DOHH2 (cell line): ENCODE results near the gene OR5K1.

Experiments
- H3F3A ChIP-seq: fragments of 200-600 bp; sonication (generic), shearing (Covaris generic); 2 replicates; pipeline ENCODE4 v1.6.0; 2016; ENCODE audit warnings: antibody characterized with exemption, mild to moderate bottlenecking; ENCODE audit not compliant: control insufficient read depth, insufficient read depth
- H3K27ac ChIP-seq: fragments of 200-600 bp; sonication (generic); 2 replicates; pipeline ENCODE4 v1.5.1; 2014; ENCODE audit warnings: low read depth, mild to moderate bottlenecking, low read length, moderate library complexity
- H3K27me3 ChIP-seq: fragments of 200-600 bp; sonication (generic); 2 replicates; pipeline ENCODE4 v1.6.1; 2014; ENCODE audit warnings: mild to moderate bottlenecking, low read length, mixed read lengths; ENCODE audit not compliant: control insufficient read depth
- H3K36me3 ChIP-seq: fragments of 200-600 bp; sonication (generic); 2 replicates; pipeline ENCODE4 v1.6.1; 2014; ENCODE audit warnings: mild to moderate bottlenecking, low read length, moderate library complexity, mixed read lengths; ENCODE audit not compliant: control insufficient read depth
- H3K4me1 ChIP-seq: fragments of 200-600 bp; sonication (generic); 2 replicates; pipeline ENCODE4 v1.6.1; 2014; ENCODE audit warnings: mild to moderate bottlenecking, low read length, mixed read lengths; ENCODE audit not compliant: control insufficient read depth
- H3K4me2 ChIP-seq: fragments of 200-600 bp; sonication (generic); 2 replicates; pipeline ENCODE4 v1.6.0; 2014; ENCODE audit warnings: mild to moderate bottlenecking, low read length, moderate library complexity
- H3K4me3 ChIP-seq: fragments of 200-600 bp; sonication (generic); 2 replicates; pipeline ENCODE4 v1.5.1; 2014; ENCODE audit warnings: mild to moderate bottlenecking, low read length, mixed read lengths
- H3K79me2 ChIP-seq: fragments of 200-600 bp; sonication (generic); 2 replicates; pipeline ENCODE4 v1.6.1; 2014; ENCODE audit warnings: mild to moderate bottlenecking, low read length, mixed read lengths; ENCODE audit not compliant: control insufficient read depth
- H3K9me2 ChIP-seq: fragments of 200-600 bp; sonication (generic); replicated peaks from 2 replicates; pipeline ENCODE4 v1.6.1; 2014; ENCODE audit warnings: mild to moderate bottlenecking, low read length, mixed read lengths; ENCODE audit not compliant: control insufficient read depth
- H3K9me3 ChIP-seq: fragments of 200-600 bp; sonication (generic); 2 replicates; pipeline ENCODE4 v1.6.1; 2014; ENCODE audit warnings: antibody characterized with exemption, low read length, mixed read lengths; ENCODE audit not compliant: control insufficient read depth, insufficient read depth
- H4K20me1 ChIP-seq: fragments of 200-600 bp; sonication (generic); 2 replicates; pipeline ENCODE4 v1.6.0; 2014; ENCODE audit warnings: low read depth, mild to moderate bottlenecking, antibody characterized with exemption, low read length, moderate library complexity; ENCODE audit not compliant: control insufficient read depth, insufficient read depth
- CTCF ChIP-seq: fragments of 200-600 bp; sonication (generic); IDR thresholded peaks from one replicate; pipeline ENCODE4 v1.5.1; 2014; ENCODE audit warnings: antibody characterized with exemption, mild to moderate bottlenecking, low read depth, low read length; ENCODE audit not compliant: poor library complexity, severe bottlenecking
- EZH2phosphoT487 ChIP-seq: fragments of 200-600 bp; sonication (generic); IDR thresholded peaks from 2 replicates; pipeline ENCODE4 v1.6.1; 2017; ENCODE audit warnings: borderline replicate concordance, mild to moderate bottlenecking, antibody characterized with exemption, low read length, moderate library complexity, mixed read lengths

The OR5K1 gene

GRCh38 chr3:98519351-98519750 lies 56.4 kb downstream of the OR5K1 start:
- no peak overlapping the region for H3K4me3 ChIP-seq

GRCh38 chr3:98521897-98522543 lies 59.0 kb downstream of the OR5K1 start:
- no peaks in the 10 kb centered on the region; the same call in 1 of the 2 replicates for H3K9me2 ChIP-seq
- peaks cover 35% of the 10 kb centered on the region for H3K4me1 ChIP-seq
- H4K20me1 ChIP-seq, result peaks cover 4% of the 10 kb centered on the region; the same call in 1 of the 2 replicates
- peak overlapping the region; percentile 88 for H3K4me2 ChIP-seq
- peaks cover 45% of the 10 kb centered on the region for H3K79me2 ChIP-seq
- H3K36me3 ChIP-seq, result peaks cover 54% of the 10 kb centered on the region
- H3K4me3 ChIP-seq, result peak overlapping the region; percentile 95
- peak overlapping the region; percentile 43 for H3K27ac ChIP-seq
- TF ChIP-seq CTCF, result no peak
- no peak for TF ChIP-seq EZH2phosphoT487
- H3K9me3 ChIP-seq, result peaks cover 4% of the 10 kb centered on the region; the same call in 1 of the 2 replicates
- H3K27me3 ChIP-seq, result no peaks in the 10 kb centered on the region; the same call in 1 of the 2 replicates
- no peaks in the 10 kb centered on the region; the same call in 1 of the 2 replicates for H3F3A ChIP-seq

More at GRCh38 chr3:98519351-98519750, 56.4 kb downstream of the OR5K1 start:
- peaks cover 4% of the 10 kb centered on the region; the same call in 1 of the 2 replicates for H3K9me3 ChIP-seq
- H3K36me3 ChIP-seq, result peaks cover 75% of the 10 kb centered on the region
- TF ChIP-seq CTCF (no peak), EZH2phosphoT487 (no peak)
- H3K4me2 ChIP-seq, result no peak overlapping the region; the same call in 1 of the 2 replicates
- H3K27ac ChIP-seq, result no peak overlapping the region
- H3K4me1 ChIP-seq, result peaks cover 29% of the 10 kb centered on the region
- H3K79me2 ChIP-seq, result peaks cover 45% of the 10 kb centered on the region
- H3F3A ChIP-seq, result no peaks in the 10 kb centered on the region
- H3K9me2 ChIP-seq, result no peaks in the 10 kb centered on the region; the same call in 1 of the 2 replicates
- no peaks in the 10 kb centered on the region; the same call in 1 of the 2 replicates for H3K27me3 ChIP-seq
- peaks cover 4% of the 10 kb centered on the region; the same call in 1 of the 2 replicates for H4K20me1 ChIP-seq
